Naive thymus-derived CD4-positive, alpha-beta T cell (primary cell): ENCODE results near the gene GGA2. TPM values are rescaled to one million over a fixed set of nuclear protein-coding genes. Genes with fewer than 3 reads are reported as not detected.
"Not testable (repeated sequence)": the region's sequence is repeated elsewhere in the genome, so short reads cannot be mapped to it uniquely, and the experiment has no call there.

Experiments
- ATAC-seq: fragments of 150-1000 bp; cut with Tn5 transposase; 2 replicates; pipeline ENCODE4 v1.10.0; 2021; ENCODE audit warnings: mild to moderate bottlenecking, moderate library complexity
- CTCF ChIA-PET: fragments of 350-600 bp; sonication (Branson Sonifier 250); formaldehyde crosslinking; loops from one replicate; lab custom pipeline; 2021; ENCODE audit warnings: antibody characterized with exemption; lab: Charles Lee
- POLR2A ChIA-PET: fragments of 350-600 bp; sonication (Branson Sonifier 250); formaldehyde crosslinking; loops from one replicate; lab custom pipeline; 2021; ENCODE audit warnings: antibody characterized with exemption, inconsistent platforms; lab: Charles Lee
- DNase-seq, 9 donors: peaks; one replicate each; pipeline versions ENCODE4 v3.0.0 to v3.0.0-alpha.2; 2020 to 2022; ENCODE audit warnings: mixed read lengths in 1 of 9
- H3K27ac ChIP-seq: one replicate; pipeline ENCODE4 v1.7.0; 2013; ENCODE audit warnings: mild to moderate bottlenecking, low read depth, low read length, moderate library complexity
- H3K27me3 ChIP-seq, 2 donors: one replicate each; pipeline ENCODE4 v1.7.0; 2013; ENCODE audit warnings: low read length in 2 of 2, mild to moderate bottlenecking in 2 of 2, moderate library complexity in 2 of 2; ENCODE audit not compliant: control insufficient read depth in 2 of 2, insufficient read depth in 2 of 2
- H3K36me3 ChIP-seq, 3 experiments: 1 replicate in 2 of 3; 2 replicates in 1 of 3; pipeline ENCODE4 v1.7.0; 2013; ENCODE audit warnings: low read length in 3 of 3, mild to moderate bottlenecking in 3 of 3, moderate library complexity in 1 of 3; ENCODE audit not compliant: insufficient read depth in 3 of 3, control insufficient read depth in 2 of 3
- H3K4me1 ChIP-seq, 2 donors: one replicate each; pipeline ENCODE4 v1.7.0; 2013; ENCODE audit warnings: low read length in 2 of 2, mild to moderate bottlenecking in 2 of 2, moderate library complexity in 1 of 2; ENCODE audit not compliant: control insufficient read depth in 2 of 2, insufficient read depth in 2 of 2
- H3K4me3 ChIP-seq: 2 replicates; pipeline ENCODE4 v1.7.0; 2013; ENCODE audit warnings: mild to moderate bottlenecking, low read length
- H3K9me3 ChIP-seq, 3 experiments: 1 replicate in 2 of 3; 2 replicates in 1 of 3; pipeline ENCODE4 v1.7.0; 2013; ENCODE audit warnings: low read length in 3 of 3; ENCODE audit not compliant: control insufficient read depth in 2 of 3
- H3K27ac Mint-ChIP-seq, 9 donors: one replicate each; pipeline ENCODE4 v1.8.0; 2020 to 2022; ENCODE audit warnings: mixed read lengths in 9 of 9, mild to moderate bottlenecking in 8 of 9, moderate library complexity in 5 of 9, inconsistent platforms in 2 of 9
- H3K27me3 Mint-ChIP-seq, 5 donors: one replicate each; pipeline ENCODE4 v1.8.0; 2021 to 2022; ENCODE audit warnings: mixed read lengths in 5 of 5, mild to moderate bottlenecking in 1 of 5
- H3K36me3 Mint-ChIP-seq, 5 donors: one replicate each; pipeline ENCODE4 v1.8.0; 2020 to 2022; ENCODE audit warnings: mixed read lengths in 5 of 5, mild to moderate bottlenecking in 3 of 5, inconsistent platforms in 1 of 5
- H3K4me1 Mint-ChIP-seq, 7 donors: one replicate each; pipeline ENCODE4 v1.8.0; 2020 to 2022; ENCODE audit warnings: mixed read lengths in 7 of 7, mild to moderate bottlenecking in 3 of 7, inconsistent platforms in 1 of 7
- H3K4me3 Mint-ChIP-seq, 10 donors: one replicate each; pipeline ENCODE4 v1.8.0; 2020 to 2022; ENCODE audit warnings: mild to moderate bottlenecking in 10 of 10, mixed read lengths in 10 of 10, moderate library complexity in 6 of 10, inconsistent platforms in 2 of 10
- H3K9me3 Mint-ChIP-seq, 11 donors: one replicate each; pipeline ENCODE4 v1.8.0; 2020 to 2022; ENCODE audit warnings: mixed read lengths in 11 of 11, mild to moderate bottlenecking in 4 of 11, inconsistent platforms in 1 of 11, moderate library complexity in 1 of 11
- intact Hi-C, 2 donors: fragments of 100-400 bp; cut with micrococcal nuclease; formaldehyde crosslinking; loops; one replicate each; pipeline ENCODE4 v1.15.1; 2023
- polyA plus RNA-seq, 2 donors: library from polyadenylated mRNA; unstranded; fragments of 300-500 nt; fragmentation: Illumina TruSeq; gene quantifications; one replicate each; pipeline ENCODE4 v1.2.3, GENCODE V29; 2021
- total RNA-seq, 6 experiments: library from RNA in 5 of 6; stranded (reverse) in 5 of 6; gene quantifications; 1 replicate in 5 of 6; 2 replicates in 1 of 6; pipeline ENCODE4 v1.2.3 and lab custom pipeline; 2021 to 2026

Gene GGA2
- total and polyA plus RNA-seq, 7 experiments from 2014 or later: 41.7 to 138 (median 104) TPM

GRCh38 chr16:23512168-23512695, 1.9 kb upstream of the GGA2 start:
- CTCF ChIA-PET: no interaction called here

GRCh38 chr16:23511731-23512130, 1.4 kb upstream of the GGA2 start:
- H3K4me1 ChIP-seq: peaks cover 24 to 43% of the 10 kb centered on the region in 2 donors
- H3K4me3 ChIP-seq: no peak overlapping the region
- H3K27me3 Mint-ChIP-seq: no peaks in the 10 kb centered on the region
- peak overlapping the region in 4 of 9 donors; percentile 10 to 72 (median 40) for H3K27ac Mint-ChIP-seq
- no peaks in the 10 kb centered on the region for H3K9me3 ChIP-seq
- ATAC-seq: no peak
- no peak overlapping the region for H3K27ac ChIP-seq
- ChIA-PET POLR2A (no interaction called here), CTCF (no interaction called here)
- peaks cover 38 to 62% (median 53%) of the 10 kb centered on the region in 7 donors for H3K4me1 Mint-ChIP-seq
- H3K4me3 Mint-ChIP-seq: peak overlapping the region; percentile 66 to 91 (median 85)
- H3K27me3 ChIP-seq: no peaks in the 10 kb centered on the region
- no peak for DNase-seq
- H3K9me3 Mint-ChIP-seq: no peaks in the 10 kb centered on the region
- peaks cover 0 to 16% (median 0%) of the 10 kb centered on the region in 5 donors for H3K36me3 Mint-ChIP-seq
- intact Hi-C loops: no loop called here
- H3K36me3 ChIP-seq: no peaks in the 10 kb centered on the region

More at GRCh38 chr16:23512168-23512695, 1.9 kb upstream of the GGA2 start:
- H3K27ac ChIP-seq: no peak overlapping the region
- H3K36me3 ChIP-seq: no peaks in the 10 kb centered on the region
- H3K9me3 ChIP-seq: no peaks in the 10 kb centered on the region
- peaks cover 33 to 57% (median 50%) of the 10 kb centered on the region in 7 donors for H3K4me1 Mint-ChIP-seq
- peaks cover 19 to 40% of the 10 kb centered on the region in 2 donors for H3K4me1 ChIP-seq
- no peaks in the 10 kb centered on the region for H3K9me3 Mint-ChIP-seq
- H3K27me3 Mint-ChIP-seq: no peaks in the 10 kb centered on the region
- H3K27ac Mint-ChIP-seq: no peak overlapping the region
- intact Hi-C loops: no loop called here
- no peak for ATAC-seq
- H3K36me3 Mint-ChIP-seq: peaks cover 0 to 16% (median 0%) of the 10 kb centered on the region in 5 donors
- no peak for DNase-seq
- no peak overlapping the region for H3K4me3 ChIP-seq
- POLR2A ChIA-PET: no interaction called here
- peak overlapping the region in 3 of 10 donors; percentile 37 to 88 (median 63) for H3K4me3 Mint-ChIP-seq
- H3K27me3 ChIP-seq: no peaks in the 10 kb centered on the region

- H3K27me3 Mint-ChIP-seq, ATAC-seq, DNase-seq, H3K9me3 Mint-ChIP-seq, H3K36me3 ChIP-seq, H3K9me3 ChIP-seq, H3K27me3 ChIP-seq, CTCF ChIA-PET: not testable (repeated sequence)
- Mint-ChIP-seq H3K4me3 (peak overlapping the region; percentile 85 to 93 (median 88)), H3K27ac (peak overlapping the region in 8 of 9 donors; percentile 59 to 86 (median 78)), H3K36me3 (peaks cover 0 to 18% (median 0%) of the 10 kb centered on the region in 5 donors), H3K4me1 (peaks cover 47 to 65% (median 56%) of the 10 kb centered on the region in 7 donors)
- Histone ChIP-seq H3K27ac (peak overlapping the region; percentile 74), H3K4me1 (peaks cover 32 to 49% of the 10 kb centered on the region in 2 donors), H3K4me3 (peak overlapping the region; percentile 73)
- POLR2A ChIA-PET: interaction anchor here (1.4 to 1.5 kb wide), 2 partner anchors 47 to 58 kb away, joined by 5 to 6 read pairs; partner anchors contain the start of genes COG7, EARS2 and UBFD1
- intact Hi-C loops: loop anchor here (1.0 kb wide), 4 partner anchors 46 to 130 kb away; partner anchors contain the start of genes EARS2 (in 2 of the 2), UBFD1 (in 2 of the 2), COG7 (in 1 of the 2) and DCTN5 (in 1 of the 2)
Observed at GRCh38 chr16:23510915-23511270, 599 bp upstream of the GGA2 start.

- H3K27me3 Mint-ChIP-seq: no peaks in the 10 kb centered on the region
- Histone ChIP-seq H3K36me3 (no peaks in the 10 kb centered on the region), H3K9me3 (no peaks in the 10 kb centered on the region), H3K4me1 (peaks cover 42 to 52% of the 10 kb centered on the region in 2 donors), H3K27me3 (no peaks in the 10 kb centered on the region), H3K27ac (peak overlapping the region; percentile 74), H3K4me3 (peak overlapping the region; percentile 73)
- POLR2A ChIA-PET: interaction anchor here (0.7 to 1.5 kb wide), 5 partner anchors 13 to 1441 kb away, joined by 3 to 6 read pairs (median 5); partner anchors contain the start of genes COG7, EARS2 and UBFD1
- H3K4me3 Mint-ChIP-seq: peak overlapping the region; percentile 86 to 99 (median 92)
- peak overlapping the region; percentile 51 to 94 (median 82) for H3K27ac Mint-ChIP-seq
- peaks cover 39 to 65% (median 56%) of the 10 kb centered on the region in 7 donors for H3K4me1 Mint-ChIP-seq
- H3K36me3 Mint-ChIP-seq: peaks cover 0 to 17% (median 0%) of the 10 kb centered on the region in 5 donors
- CTCF ChIA-PET: no interaction called here
- ATAC-seq: peak; percentile 39
- intact Hi-C loops: loop anchor here (1.0 to 2.0 kb wide), 5 partner anchors 48 to 132 kb away; partner anchors contain the start of genes COG7 (in 2 of the 2), EARS2 (in 2 of the 2), UBFD1 (in 2 of the 2) and DCTN5 (in 1 of the 2)
- H3K9me3 Mint-ChIP-seq: no peaks in the 10 kb centered on the region
- peak in 7 of 9 donors; percentile 22 to 41 (median 31) for DNase-seq
Observed at GRCh38 chr16:23509782-23510163, 521 bp downstream of the GGA2 start.

GRCh38 chr16:23509441-23509754, 896 bp downstream of the GGA2 start:
- no peaks in the 10 kb centered on the region for H3K9me3 ChIP-seq
- ATAC-seq (no peak), DNase-seq (no peak)
- intact Hi-C loops: loop anchor here in 1 of 2 donors (2.0 kb wide), 1 partner anchor 57 kb away; the partner anchor contains the start of gene COG7
- peak overlapping the region; percentile 73 for H3K4me3 ChIP-seq
- peak overlapping the region; percentile 74 for H3K27ac ChIP-seq
- no peaks in the 10 kb centered on the region for H3K27me3 ChIP-seq
- Mint-ChIP-seq H3K4me3 (peak overlapping the region; percentile 86 to 99 (median 92)), H3K27ac (peak overlapping the region in 8 of 9 donors; percentile 44 to 94 (median 80)), H3K36me3 (peaks cover 0 to 17% (median 0%) of the 10 kb centered on the region in 5 donors), H3K9me3 (no peaks in the 10 kb centered on the region), H3K27me3 (no peaks in the 10 kb centered on the region), H3K4me1 (peaks cover 35 to 65% (median 54%) of the 10 kb centered on the region in 7 donors)
- ChIA-PET POLR2A (interaction anchor here (0.6 to 1.5 kb wide), 5 partner anchors 13 to 533 kb away, joined by 3 to 6 read pairs (median 3); partner anchors contain the start of genes COG7, EARS2 and UBFD1), CTCF (no interaction called here)
- no peaks in the 10 kb centered on the region for H3K36me3 ChIP-seq
- peaks cover 42 to 53% of the 10 kb centered on the region in 2 donors for H3K4me1 ChIP-seq

GRCh38 chr16:23508589-23509440, 1.5 kb downstream of the GGA2 start:
- DNase-seq: no peak
- CTCF ChIA-PET: no interaction called here
- Histone ChIP-seq H3K9me3 (no peaks in the 10 kb centered on the region), H3K27ac (peak overlapping the region; percentile 74), H3K36me3 (no peaks in the 10 kb centered on the region), H3K4me1 (peaks cover 39 to 53% of the 10 kb centered on the region in 2 donors), H3K4me3 (peak overlapping the region; percentile 73), H3K27me3 (no peaks in the 10 kb centered on the region)
- Mint-ChIP-seq H3K4me1 (peaks cover 32 to 66% (median 53%) of the 10 kb centered on the region in 7 donors), H3K36me3 (peaks cover 0 to 17% (median 0%) of the 10 kb centered on the region in 5 donors), H3K27me3 (no peaks in the 10 kb centered on the region), H3K4me3 (peak overlapping the region; percentile 86 to 99 (median 92)), H3K27ac (peak overlapping the region; percentile 1 to 89 (median 81)), H3K9me3 (no peaks in the 10 kb centered on the region)
- POLR2A ChIA-PET: interaction anchor here (0.6 to 1.2 kb wide), 5 partner anchors 12 to 533 kb away, joined by 3 read pairs; no protein-coding TSS in a partner anchor
- no peak for ATAC-seq
- intact Hi-C loops: loop anchor here in 1 of 2 donors (2.0 kb wide), 1 partner anchor 56 kb away; the partner anchor contains the start of gene COG7
